Suppressor macrophage treated with lipopolysaccharide for 4 hours (primary cell): ENCODE measurements around the gene RYR2.
"Not testable (repeated sequence)": the region's sequence is repeated elsewhere in the genome, so short reads cannot be mapped to it uniquely, and the experiment has no call there.

ENCODE experiments used
- DNase-seq: peaks from one replicate; pipeline ENCODE4 v3.0.0-alpha.2; 2020

Gene RYR2

GRCh38 chr1:237279629-237280028 is 237.6 kb downstream of the RYR2 start:
- DNase-seq, result no peak

- no peak for DNase-seq
Observed at GRCh38 chr1:237281481-237281880, 239.5 kb downstream of the RYR2 start.

- no peak for DNase-seq
Observed at GRCh38 chr1:237282208-237282783, 240.3 kb downstream of the RYR2 start.

- no peak for DNase-seq
Observed at GRCh38 chr1:237287876-237288521, 246.0 kb downstream of the RYR2 start.

GRCh38 chr1:237293804-237294203 is 251.8 kb downstream of the RYR2 start:
- no peak for DNase-seq

GRCh38 chr1:237296861-237297260 is 254.9 kb downstream of the RYR2 start:
- DNase-seq, result no peak

GRCh38 chr1:237300642-237301041 is 258.7 kb downstream of the RYR2 start:
- no peak for DNase-seq

- no peak for DNase-seq
Observed at GRCh38 chr1:237303929-237304328, 261.9 kb downstream of the RYR2 start.

- DNase-seq, result no peak
Observed at GRCh38 chr1:237306726-237307125, 264.7 kb downstream of the RYR2 start.

GRCh38 chr1:237309595-237310118 is 267.7 kb downstream of the RYR2 start:
- no peak for DNase-seq

- no peak for DNase-seq
Observed at GRCh38 chr1:237316352-237316751, 274.4 kb downstream of the RYR2 start.

- DNase-seq, result no peak
Observed at GRCh38 chr1:237318748-237319147, 276.8 kb downstream of the RYR2 start.

- DNase-seq, result no peak
Observed at GRCh38 chr1:237320890-237321289, 278.9 kb downstream of the RYR2 start.

GRCh38 chr1:237324226-237324625 is 282.2 kb downstream of the RYR2 start:
- no peak for DNase-seq

- no peak for DNase-seq
Observed at GRCh38 chr1:237327061-237327460, 285.1 kb downstream of the RYR2 start.

GRCh38 chr1:237340892-237341291 is 298.9 kb downstream of the RYR2 start:
- DNase-seq, result no peak

GRCh38 chr1:237341391-237341790 is 299.4 kb downstream of the RYR2 start:
- DNase-seq, result no peak

GRCh38 chr1:237342730-237343129 is 300.7 kb downstream of the RYR2 start:
- DNase-seq, result no peak

- DNase-seq, result no peak
Observed at GRCh38 chr1:237352747-237353146, 310.8 kb downstream of the RYR2 start.

GRCh38 chr1:237353918-237354317 is 311.9 kb downstream of the RYR2 start:
- DNase-seq, result no peak

GRCh38 chr1:237355022-237355421 is 313.0 kb downstream of the RYR2 start:
- DNase-seq, result no peak

GRCh38 chr1:237358555-237358954 is 316.6 kb downstream of the RYR2 start:
- no peak for DNase-seq

- DNase-seq, result no peak
Observed at GRCh38 chr1:237367758-237368157, 325.8 kb downstream of the RYR2 start.

- not testable (repeated sequence) for DNase-seq
Observed at GRCh38 chr1:237371477-237371876, 329.5 kb downstream of the RYR2 start.

- DNase-seq, result no peak
Observed at GRCh38 chr1:237383791-237384190, 341.8 kb downstream of the RYR2 start.
